Right atrium auricular region (tissue), 2 donors: ENCODE measurements around the gene STK38L. TPM values are rescaled to one million over a fixed set of nuclear protein-coding genes. Genes with fewer than 3 reads are reported as not detected.

Experiments used
- DNase-seq: peaks from one replicate; pipeline ENCODE4 v3.0.0-alpha.2; 2019; ENCODE audit warnings: low spot score
- H3K27ac ChIP-seq, 2 donors: fragments of 200-600 bp; sonication (generic); 1 replicate in 1 of 2; 2 replicates in 1 of 2; pipeline ENCODE4 v1.5.1; 2016 to 2019
- H3K27me3 ChIP-seq, 2 donors: fragments of 200-600 bp; sonication (generic); one replicate each; pipeline versions ENCODE4 v1.5.1 to v1.6.0; 2017 to 2019
- H3K36me3 ChIP-seq: fragments of 200-600 bp; sonication (generic); one replicate; pipeline ENCODE4 v1.5.1; 2016
- H3K4me1 ChIP-seq, 2 donors: fragments of 200-600 bp; sonication (generic); one replicate each; pipeline versions ENCODE4 v1.5.1 to v1.6.0; 2017 to 2019
- H3K4me3 ChIP-seq, 2 donors: fragments of 200-600 bp; sonication (generic); 1 replicate in 1 of 2; 2 replicates in 1 of 2; pipeline ENCODE4 v1.5.1; 2017 to 2019; ENCODE audit warnings: mild to moderate bottlenecking in 1 of 2, moderate library complexity in 1 of 2
- H3K9me3 ChIP-seq, 2 donors: fragments of 200-600 bp; sonication (generic); one replicate each; pipeline ENCODE4 v1.5.1; 2019
- CTCF ChIP-seq, 2 donors: fragments of 200-600 bp; sonication (generic); IDR thresholded peaks; one replicate each; pipeline ENCODE4 v1.5.1; 2019; ENCODE audit warnings: antibody characterized with exemption in 2 of 2
- total RNA-seq, 2 donors: library from RNA; depleted of rRNA; stranded (reverse); fragments of >200 nt; gene quantifications; one replicate each; pipeline ENCODE4 v1.1.0, GENCODE V29; 2016

Gene STK38L
- total RNA-seq, 2 donors from 2014 or later: 65.9 to 93.2 TPM

GRCh38 chr12:27359578-27360340, 115.7 kb downstream of the STK38L start:
- Histone ChIP-seq H3K4me1 (no peaks in the 10 kb centered on the region), H3K36me3 (no peaks in the 10 kb centered on the region), H3K27me3 (no peaks in the 10 kb centered on the region), H3K27ac (no peak overlapping the region), H3K9me3 (no peaks in the 10 kb centered on the region), H3K4me3 (no peak overlapping the region)
- no peak for TF ChIP-seq CTCF (IDR thresholded peaks at IDR 0.05)
- no peak for DNase-seq

- Histone ChIP-seq H3K27ac (no peak overlapping the region), H3K4me3 (no peak overlapping the region), H3K27me3 (no peaks in the 10 kb centered on the region), H3K4me1 (no peaks in the 10 kb centered on the region), H3K9me3 (no peaks in the 10 kb centered on the region), H3K36me3 (no peaks in the 10 kb centered on the region)
- DNase-seq: no peak
- no peak for TF ChIP-seq CTCF (IDR thresholded peaks at IDR 0.05)
Observed at GRCh38 chr12:27361372-27361771, 117.3 kb downstream of the STK38L start.

- Histone ChIP-seq H3K27me3 (no peaks in the 10 kb centered on the region), H3K36me3 (no peaks in the 10 kb centered on the region), H3K9me3 (no peaks in the 10 kb centered on the region), H3K4me1 (no peaks in the 10 kb centered on the region), H3K27ac (no peak overlapping the region), H3K4me3 (no peak overlapping the region)
- no peak for DNase-seq
- TF ChIP-seq CTCF (IDR thresholded peaks at IDR 0.05): no peak
Observed at GRCh38 chr12:27366621-27367020, 122.5 kb downstream of the STK38L start.

- no peak for TF ChIP-seq CTCF (IDR thresholded peaks at IDR 0.05)
- DNase-seq: no peak
- H3K27ac ChIP-seq: no peak overlapping the region
- H3K9me3 ChIP-seq: no peaks in the 10 kb centered on the region
- no peak overlapping the region for H3K4me3 ChIP-seq
- H3K27me3 ChIP-seq: no peaks in the 10 kb centered on the region
- H3K36me3 ChIP-seq: no peaks in the 10 kb centered on the region
- no peaks in the 10 kb centered on the region for H3K4me1 ChIP-seq
Observed at GRCh38 chr12:27367078-27367477, 123.0 kb downstream of the STK38L start.

Other genes starting within 250 kb of the STK38L start
- 10 to 100 TPM; 23.0 to 34.6 TPM for gene TM7SF3, start 229.9 kb upstream of the STK38L start, total RNA-seq
- gene MED21, start 221.7 kb upstream of the STK38L start, total RNA-seq: 10 to 100 TPM; 45.4 to 53.4 TPM
- not detected for gene C12orf71, start 161.7 kb upstream of the STK38L start, total RNA-seq
- 1 to 10 TPM in 1 of 2 donors, under 1 TPM in 1; 0.56 to 1.6 TPM for gene BMAL2, start 88.5 kb downstream of the STK38L start, total RNA-seq
- not detected for gene SMCO2, start 202.4 kb downstream of the STK38L start, total RNA-seq